ENCODE measurements around the gene MXD4.
"Not testable (repeated sequence)": the region's sequence is repeated elsewhere in the genome, so short reads cannot be mapped to it uniquely, and the experiment has no call there.

MXD4 gene

GRCh38 chr4:2275044-2275397 is 13.1 kb upstream of the MXD4 start:
- not testable (repeated sequence) for DNase-seq (ENCODE audit: low read depth)

- DNase-seq (ENCODE audit: low read depth): no peak
Measured at GRCh38 chr4:2274320-2275043, 12.6 kb upstream of the MXD4 start.

GRCh38 chr4:2273657-2274319 is 11.9 kb upstream of the MXD4 start:
- DNase-seq (ENCODE audit: low read depth): no peak

- DNase-seq (ENCODE audit: low read depth): no peak
Measured at GRCh38 chr4:2273221-2273620, 11.3 kb upstream of the MXD4 start.

- no peak for DNase-seq (ENCODE audit: low read depth)
Measured at GRCh38 chr4:2272828-2273120, 10.9 kb upstream of the MXD4 start.

GRCh38 chr4:2272026-2272827 is 10.3 kb upstream of the MXD4 start:
- no peak for DNase-seq (ENCODE audit: low read depth)

- DNase-seq (ENCODE audit: low read depth): no peak
Measured at GRCh38 chr4:2271279-2272025, 9.5 kb upstream of the MXD4 start.

- DNase-seq (ENCODE audit: low read depth): no peak
Measured at GRCh38 chr4:2270341-2271165, 8.6 kb upstream of the MXD4 start.

- no peak for DNase-seq (ENCODE audit: low read depth)
Measured at GRCh38 chr4:2269618-2270163, 7.8 kb upstream of the MXD4 start.

- DNase-seq (ENCODE audit: low read depth): no peak
Measured at GRCh38 chr4:2269206-2269531, 7.3 kb upstream of the MXD4 start.

GRCh38 chr4:2268357-2269205 is 6.7 kb upstream of the MXD4 start:
- DNase-seq (ENCODE audit: low read depth): no peak

GRCh38 chr4:2267841-2268240 is 5.9 kb upstream of the MXD4 start:
- DNase-seq (ENCODE audit: low read depth): no peak

- no peak for DNase-seq (ENCODE audit: low read depth)
Measured at GRCh38 chr4:2267320-2267811, 5.5 kb upstream of the MXD4 start.

GRCh38 chr4:2266821-2267220 is 4.9 kb upstream of the MXD4 start:
- DNase-seq (ENCODE audit: low read depth): no peak

GRCh38 chr4:2266181-2266580 is 4.3 kb upstream of the MXD4 start:
- DNase-seq (ENCODE audit: low read depth): no peak

- DNase-seq (ENCODE audit: low read depth): no peak
Measured at GRCh38 chr4:2265113-2266110, 3.5 kb upstream of the MXD4 start.

- no peak for DNase-seq (ENCODE audit: low read depth)
Measured at GRCh38 chr4:2264481-2265041, 2.7 kb upstream of the MXD4 start.

GRCh38 chr4:2263926-2264321 is 2.0 kb upstream of the MXD4 start:
- no peak for DNase-seq (ENCODE audit: low read depth)

- no peak for DNase-seq (ENCODE audit: low read depth)
Measured at GRCh38 chr4:2262944-2263250, 988 bp upstream of the MXD4 start.

Data from stimulated activated CD8-positive, alpha-beta memory T cell treated with anti-CD3 and anti-CD28 coated beads, Interleukin-15, amount 100 ng/mL, for 24 hours (primary cell).